ENCODE results near the gene SKP2. TPM values are rescaled to one million over a fixed set of nuclear protein-coding genes. Genes with fewer than 3 reads are reported as not detected.

SKP2 gene
- total RNA-seq, 4 donors from 2014 or later = 2.3 to 56.8 (median 9.5) TPM

- H3K9me3 ChIP-seq = no peaks in the 10 kb centered on the region
- intact Hi-C loops (cut with DNase I; ENCODE audit: low total_unique reads) = no loop called here
- no peaks in the 10 kb centered on the region for H3K27me3 ChIP-seq
- H3K4me3 ChIP-seq = no peak overlapping the region
- H3K36me3 ChIP-seq = no peaks in the 10 kb centered on the region
- H3K4me1 ChIP-seq = peaks cover 0 to 3% of the 10 kb centered on the region in 2 donors
- DNase-seq = no peak
- TF ChIP-seq CTCF (IDR thresholded peaks at IDR 0.05) (no peak), POLR2A (IDR thresholded peaks at IDR 0.05) (no peak)
- H3K27ac ChIP-seq = no peak overlapping the region
Measured at GRCh38 chr5:36158144-36158543, 6.2 kb downstream of the SKP2 start.

GRCh38 chr5:36160617-36161016, 8.7 kb downstream of the SKP2 start:
- TF ChIP-seq CTCF (IDR thresholded peaks at IDR 0.05) = no peak
- TF ChIP-seq POLR2A (IDR thresholded peaks at IDR 0.05) = no peak
- no peaks in the 10 kb centered on the region for H3K4me1 ChIP-seq
- no peaks in the 10 kb centered on the region for H3K27me3 ChIP-seq
- H3K27ac ChIP-seq = no peak overlapping the region
- no peaks in the 10 kb centered on the region for H3K9me3 ChIP-seq
- no peak for DNase-seq
- H3K4me3 ChIP-seq = no peak overlapping the region
- intact Hi-C loops (cut with DNase I; ENCODE audit: low total_unique reads) = no loop called here
- H3K36me3 ChIP-seq = no peaks in the 10 kb centered on the region

- H3K4me3 ChIP-seq = no peak overlapping the region
- no peak overlapping the region for H3K27ac ChIP-seq
- no peaks in the 10 kb centered on the region for H3K36me3 ChIP-seq
- no peaks in the 10 kb centered on the region for H3K4me1 ChIP-seq
- intact Hi-C loops (cut with DNase I; ENCODE audit: low total_unique reads) = no loop called here
- no peaks in the 10 kb centered on the region for H3K9me3 ChIP-seq
- no peaks in the 10 kb centered on the region for H3K27me3 ChIP-seq
- TF ChIP-seq CTCF (IDR thresholded peaks at IDR 0.05) = no peak
- no peak for TF ChIP-seq POLR2A (IDR thresholded peaks at IDR 0.05)
- DNase-seq = no peak
Measured at GRCh38 chr5:36161361-36161760, 9.4 kb downstream of the SKP2 start.

- Histone ChIP-seq H3K27me3 (no peaks in the 10 kb centered on the region), H3K4me3 (no peak overlapping the region), H3K9me3 (no peaks in the 10 kb centered on the region), H3K27ac (no peak overlapping the region), H3K36me3 (no peaks in the 10 kb centered on the region), H3K4me1 (no peaks in the 10 kb centered on the region)
- intact Hi-C loops (cut with DNase I; ENCODE audit: low total_unique reads) = no loop called here
- no peak for TF ChIP-seq POLR2A (IDR thresholded peaks at IDR 0.05)
- TF ChIP-seq CTCF (IDR thresholded peaks at IDR 0.05) = no peak
- DNase-seq = no peak
Measured at GRCh38 chr5:36162810-36163486, 11.0 kb downstream of the SKP2 start.

- DNase-seq = no peak
- Histone ChIP-seq H3K36me3 (no peaks in the 10 kb centered on the region), H3K4me1 (no peaks in the 10 kb centered on the region), H3K9me3 (no peaks in the 10 kb centered on the region), H3K27me3 (no peaks in the 10 kb centered on the region), H3K27ac (no peak overlapping the region), H3K4me3 (no peak overlapping the region)
- intact Hi-C loops (cut with DNase I; ENCODE audit: low total_unique reads) = no loop called here
- TF ChIP-seq POLR2A (IDR thresholded peaks at IDR 0.05) (no peak), CTCF (IDR thresholded peaks at IDR 0.05) (no peak)
Measured at GRCh38 chr5:36164461-36164860, 12.6 kb downstream of the SKP2 start.
